Smooth muscle cell (in vitro differentiated cells): ENCODE measurements around the gene SOX4. TPM values are rescaled to one million over a fixed set of nuclear protein-coding genes. Genes with fewer than 3 reads are reported as not detected.

ENCODE experiments used
- DNase-seq: peaks from one replicate; lab custom pipeline; 2025; ENCODE audit not compliant: unreplicated experiment; lab: John Stamatoyannopoulos, UW
- H2AFZ ChIP-seq: fragments of 200-600 bp; sonication (generic); 2 replicates; pipeline ENCODE4 v1.6.0; 2016; ENCODE audit warnings: antibody characterized with exemption, low read depth, mild to moderate bottlenecking
- H3F3A ChIP-seq: fragments of 200-600 bp; sonication (generic); 2 replicates; pipeline ENCODE4 v1.6.0; 2017; ENCODE audit warnings: antibody characterized with exemption, low read depth
- H3K27ac ChIP-seq: fragments of 200-600 bp; sonication (generic); 2 replicates; pipeline ENCODE4 v1.5.1; 2016; ENCODE audit warnings: low read depth, mild to moderate bottlenecking
- H3K27me3 ChIP-seq: fragments of 200-600 bp; sonication (generic); 2 replicates; pipeline ENCODE4 v1.6.1; 2016; ENCODE audit warnings: low read depth, mild to moderate bottlenecking
- H3K36me3 ChIP-seq: fragments of 200-600 bp; sonication (generic); 2 replicates; pipeline ENCODE4 v1.5.1; 2016; ENCODE audit warnings: low read depth
- H3K4me1 ChIP-seq: fragments of 200-600 bp; sonication (generic); 2 replicates; pipeline ENCODE4 v1.5.1; 2016; ENCODE audit warnings: low read depth
- H3K4me2 ChIP-seq: fragments of 200-600 bp; sonication (generic); 2 replicates; pipeline ENCODE4 v1.6.0; 2016; ENCODE audit warnings: mild to moderate bottlenecking
- H3K4me3 ChIP-seq: fragments of 200-600 bp; sonication (generic); 2 replicates; pipeline ENCODE4 v1.5.1; 2016; ENCODE audit warnings: mild to moderate bottlenecking
- H3K79me2 ChIP-seq: fragments of 200-600 bp; sonication (generic); 2 replicates; pipeline ENCODE4 v1.6.0; 2016; ENCODE audit warnings: low read depth, mild to moderate bottlenecking
- H3K9ac ChIP-seq: fragments of 200-600 bp; sonication (generic); 2 replicates; pipeline ENCODE4 v1.6.0; 2016; ENCODE audit warnings: low read depth
- H3K9me3 ChIP-seq: fragments of 200-600 bp; sonication (generic); replicated peaks from 2 replicates; pipeline ENCODE4 v1.5.1; 2016; ENCODE audit warnings: low read depth
- H4K20me1 ChIP-seq: fragments of 200-600 bp; sonication (generic); 2 replicates; pipeline ENCODE4 v1.6.0; 2016; ENCODE audit warnings: low read depth
- WGBS: methylation state at CpG from one replicate; pipeline ENCODE4 v1.1.7; 2016; ENCODE audit warnings: low lambda C conversion rate; 5-methylcytosine and 5-hydroxymethylcytosine counted together
- polyA plus RNA-seq: library from polyadenylated mRNA; unstranded; fragments of >200 nt; fragmentation: Nextera tagmentation; extraction: Ambion mirVana; gene quantifications from 2 replicates; pipeline ENCODE4 v1.2.1, GENCODE V29; 2016
- total RNA-seq: library from RNA; depleted of rRNA; stranded (reverse); fragments of >200 nt; gene quantifications from 2 replicates; pipeline ENCODE4 v1.2.3, GENCODE V29; 2014
- TF ChIP-seq, protein P1 (sequence below): fragments of 200-600 bp; sonication (generic); IDR thresholded peaks from 2 replicates; pipeline ENCODE4 v1.5.1; 2017; ENCODE audit warnings: borderline replicate concordance, mild to moderate bottlenecking, antibody characterized with exemption; ENCODE audit not compliant: insufficient read depth, poor library complexity, severe bottlenecking

The SOX4 gene
- total and polyA plus RNA-seq, 2 experiments from 2014 or later = 91.9 to 109 TPM

DNA sequence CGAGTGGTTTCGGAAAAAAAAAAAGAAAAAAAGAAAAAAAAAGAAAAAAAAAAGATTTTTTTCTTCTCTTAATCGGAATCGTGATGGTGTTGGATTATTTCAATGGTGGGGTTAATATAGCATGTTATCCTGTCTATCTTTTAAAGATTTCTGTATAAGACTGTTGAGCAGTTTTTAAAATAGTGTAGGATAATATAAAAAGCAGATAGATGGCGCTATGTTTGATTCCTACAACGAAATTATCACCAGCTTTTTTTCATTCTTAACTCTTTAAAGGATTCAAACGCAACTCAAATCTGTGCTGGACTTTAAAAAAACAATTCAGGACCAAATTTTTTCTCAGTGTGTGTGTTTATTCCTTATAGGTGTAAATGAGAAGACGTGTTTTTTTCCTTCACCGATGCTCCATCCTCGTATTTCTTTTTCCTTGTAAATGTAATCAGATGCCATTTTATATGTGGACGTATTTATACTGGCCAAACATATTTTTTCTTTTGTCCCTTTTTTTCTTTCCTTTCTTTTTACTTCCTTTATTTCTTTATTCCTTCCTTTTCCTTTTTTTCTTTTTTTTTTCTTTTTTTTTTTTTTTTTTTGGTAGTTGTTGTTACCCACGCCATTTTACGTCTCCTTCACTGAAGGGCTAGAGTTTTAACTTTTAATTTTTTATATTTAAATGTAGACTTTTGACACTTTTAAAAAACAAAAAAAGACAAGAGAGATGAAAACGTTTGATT lies 3.6 kb downstream of the SOX4 start:
- Histone ChIP-seq H3K9me3 (no peaks in the 10 kb centered on the region), H3K4me1 (peaks cover 21% of the 10 kb centered on the region), H4K20me1 (peaks cover 63% of the 10 kb centered on the region), H3K36me3 (no peaks in the 10 kb centered on the region), H3F3A (peaks cover 8% of the 10 kb centered on the region), H3K4me2 (peak overlapping the region; percentile 98), H3K9ac (peak overlapping the region; percentile 88), H3K79me2 (peaks cover 67% of the 10 kb centered on the region), H3K27ac (peak overlapping the region; percentile 86), H3K27me3 (no peaks in the 10 kb centered on the region), H3K4me3 (peak overlapping the region; percentile 99), H2AFZ (peak overlapping the region; percentile 39)
- TF ChIP-seq, protein P1, sequence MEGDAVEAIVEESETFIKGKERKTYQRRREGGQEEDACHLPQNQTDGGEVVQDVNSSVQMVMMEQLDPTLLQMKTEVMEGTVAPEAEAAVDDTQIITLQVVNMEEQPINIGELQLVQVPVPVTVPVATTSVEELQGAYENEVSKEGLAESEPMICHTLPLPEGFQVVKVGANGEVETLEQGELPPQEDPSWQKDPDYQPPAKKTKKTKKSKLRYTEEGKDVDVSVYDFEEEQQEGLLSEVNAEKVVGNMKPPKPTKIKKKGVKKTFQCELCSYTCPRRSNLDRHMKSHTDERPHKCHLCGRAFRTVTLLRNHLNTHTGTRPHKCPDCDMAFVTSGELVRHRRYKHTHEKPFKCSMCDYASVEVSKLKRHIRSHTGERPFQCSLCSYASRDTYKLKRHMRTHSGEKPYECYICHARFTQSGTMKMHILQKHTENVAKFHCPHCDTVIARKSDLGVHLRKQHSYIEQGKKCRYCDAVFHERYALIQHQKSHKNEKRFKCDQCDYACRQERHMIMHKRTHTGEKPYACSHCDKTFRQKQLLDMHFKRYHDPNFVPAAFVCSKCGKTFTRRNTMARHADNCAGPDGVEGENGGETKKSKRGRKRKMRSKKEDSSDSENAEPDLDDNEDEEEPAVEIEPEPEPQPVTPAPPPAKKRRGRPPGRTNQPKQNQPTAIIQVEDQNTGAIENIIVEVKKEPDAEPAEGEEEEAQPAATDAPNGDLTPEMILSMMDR = peak; percentile 51
- DNase-seq = no peak
- 1% methylated on average over 14 of the region's 14 CpGs for WGBS

DNA sequence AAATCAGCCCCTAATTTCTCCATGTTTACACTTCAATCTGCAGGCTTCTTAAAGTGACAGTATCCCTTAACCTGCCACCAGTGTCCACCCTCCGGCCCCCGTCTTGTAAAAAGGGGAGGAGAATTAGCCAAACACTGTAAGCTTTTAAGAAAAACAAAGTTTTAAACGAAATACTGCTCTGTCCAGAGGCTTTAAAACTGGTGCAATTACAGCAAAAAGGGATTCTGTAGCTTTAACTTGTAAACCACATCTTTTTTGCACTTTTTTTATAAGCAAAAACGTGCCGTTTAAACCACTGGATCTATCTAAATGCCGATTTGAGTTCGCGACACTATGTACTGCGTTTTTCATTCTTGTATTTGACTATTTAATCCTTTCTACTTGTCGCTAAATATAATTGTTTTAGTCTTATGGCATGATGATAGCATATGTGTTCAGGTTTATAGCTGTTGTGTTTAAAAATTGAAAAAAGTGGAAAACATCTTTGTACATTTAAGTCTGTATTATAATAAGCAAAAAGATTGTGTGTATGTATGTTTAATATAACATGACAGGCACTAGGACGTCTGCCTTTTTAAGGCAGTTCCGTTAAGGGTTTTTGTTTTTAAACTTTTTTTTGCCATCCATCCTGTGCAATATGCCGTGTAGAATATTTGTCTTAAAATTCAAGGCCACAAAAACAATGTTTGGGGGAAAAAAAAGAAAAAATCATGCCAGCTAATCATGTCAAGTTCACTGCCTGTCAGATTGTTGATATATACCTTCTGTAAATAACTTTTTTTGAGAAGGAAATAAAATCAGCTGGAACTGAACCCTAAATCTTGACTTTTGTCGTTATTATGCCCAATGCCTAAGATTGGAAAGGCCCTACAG lies 4.5 kb downstream of the SOX4 start:
- peak overlapping the region; percentile 86 for H3K27ac ChIP-seq
- peak overlapping the region; percentile 99 for H3K4me3 ChIP-seq
- peaks cover 8% of the 10 kb centered on the region for H3F3A ChIP-seq
- peak overlapping the region; percentile 88 for H3K9ac ChIP-seq
- no peaks in the 10 kb centered on the region for H3K27me3 ChIP-seq
- DNase-seq = no peak
- peaks cover 20% of the 10 kb centered on the region for H3K4me1 ChIP-seq
- no peaks in the 10 kb centered on the region for H3K36me3 ChIP-seq
- H2AFZ ChIP-seq = peak overlapping the region; percentile 32
- 2% methylated on average over 14 of the region's 14 CpGs for WGBS
- no peaks in the 10 kb centered on the region for H3K9me3 ChIP-seq
- TF ChIP-seq, protein P1 = peak; percentile 3
- H3K79me2 ChIP-seq = peaks cover 67% of the 10 kb centered on the region
- H4K20me1 ChIP-seq = peaks cover 63% of the 10 kb centered on the region
- H3K4me2 ChIP-seq = peak overlapping the region; percentile 98

- Histone ChIP-seq H3K79me2 (peaks cover 67% of the 10 kb centered on the region), H3K4me2 (peak overlapping the region; percentile 98), H3K4me3 (peak overlapping the region; percentile 99), H3K9me3 (no peaks in the 10 kb centered on the region), H3K9ac (peak overlapping the region; percentile 88), H3K27ac (peak overlapping the region; percentile 86), H3F3A (peaks cover 11% of the 10 kb centered on the region), H3K27me3 (no peaks in the 10 kb centered on the region), H3K4me1 (peaks cover 18% of the 10 kb centered on the region), H4K20me1 (peaks cover 62% of the 10 kb centered on the region), H3K36me3 (no peaks in the 10 kb centered on the region), H2AFZ (no peak overlapping the region)
- DNase-seq = no peak
- TF ChIP-seq, protein P1 = no peak
- WGBS = 11% methylated on average over 3 of the region's 3 CpGs
These were observed 5.1 kb downstream of the SOX4 start for GRCh38 chr6:21598674-21599023.
